Pancreas (tissue), 10 donors: ENCODE measurements around the gene GSTM3. TPM values are rescaled to one million over a fixed set of nuclear protein-coding genes. Genes with fewer than 3 reads are reported as not detected.
"Not testable (repeated sequence)": the region's sequence is repeated elsewhere in the genome, so short reads cannot be mapped to it uniquely, and the experiment has no call there.

ENCODE experiments used
- ATAC-seq, 4 donors: fragments of 200-7000 bp; cut with Tn5 transposase; one replicate each; pipeline versions ENCODE4 v1.8.0 to v1.9.1; 2020; ENCODE audit warnings: mild to moderate bottlenecking in 4 of 4, moderate library complexity in 4 of 4
- DNase-seq, 6 donors: peaks; one replicate each; pipeline ENCODE4 v3.0.0-alpha.2; 2020
- FAIRE-seq: peaks from 2 replicates; lab custom pipeline; 2012; peaks lifted over from hg19 to GRCh38; lab: Jason Lieb, UNC
- H3K27ac ChIP-seq, 4 donors: fragments of 200-600 bp; sonication (generic); 1 replicate in 3 of 4; 2 replicates in 1 of 4; pipeline versions ENCODE4 v1.5.0 to v1.8.0; 2020
- H3K27me3 ChIP-seq, 4 donors: fragments of 200-600 bp; one replicate each; pipeline ENCODE4 v1.8.0; 2021
- H3K36me3 ChIP-seq, 3 donors: fragments of 200-600 bp; sonication (generic) in 1 of 3; one replicate each; pipeline versions ENCODE4 v1.5.0 to v1.8.0; 2020 to 2021
- H3K4me1 ChIP-seq, 3 donors: fragments of 200-600 bp; one replicate each; pipeline ENCODE4 v1.8.0; 2021
- H3K4me3 ChIP-seq, 4 donors: fragments of 200-600 bp; sonication (generic) in 2 of 4; one replicate each; pipeline versions ENCODE4 v1.5.0 to v1.8.0; 2020 to 2021
- H3K9me3 ChIP-seq, 4 donors: fragments of 200-600 bp; one replicate each; pipeline ENCODE4 v1.8.0; 2021
- WGBS, 2 donors: extraction: QIAGEN DNeasy Blood & Tissue Kit; methylation state at CpG; one replicate each; pipeline ENCODE4 v1.1.7; 2013; 5-methylcytosine and 5-hydroxymethylcytosine counted together
- intact Hi-C, 3 donors: fragments of 100-400 bp; cut with DNase I; formaldehyde crosslinking; loops; one replicate each; pipeline versions ENCODE4 v1.11.1 to v1.14.2; 2022
- polyA plus RNA-seq, 2 donors: library from polyadenylated mRNA; stranded (reverse); fragments of 200-250 nt; gene quantifications; one replicate each; pipeline ENCODE4 v1.2.3, GENCODE V29; 2013
- total RNA-seq, 6 donors: library from RNA; stranded (reverse); fragmentation: NEBNext Ultra II Directional in 4 of 6; extraction: Animal tissue kit (Norgen Biotek cat#: 25700) in 4 of 6; gene quantifications; one replicate each; pipeline versions ENCODE4 v1.2.1 to v1.2.4, GENCODE V29; 2021 to 2023
- TF ChIP-seq, protein P1 (sequence below), 4 donors: fragments of 200-600 bp; sonication (generic) in 3 of 4; IDR thresholded peaks; one replicate each; pipeline versions ENCODE4 v1.5.0 to v1.8.0; 2021; ENCODE audit warnings: antibody characterized with exemption in 4 of 4
- donor health status: healthy with polysubstance abuse.
- donor health status: DM: no; HTN: no; CAD: no; lungs with moderate emphysema.
- donor health status: DM: no; HTN: no; CAD: no.
- donor health status: control.
- donor health status: control.
- donor health status: Bipolar disorder and iron deficiency.
- donor health status: DM: yes; HTN: yes; CAD: no.
- donor health status: DM: no; HTN: no; CAD: no.
- donor health status: DM: no; HTN: no; CAD: no.
- donor health status: DM: yes; HTN: yes; CAD: no.

Gene GSTM3
- total and polyA plus RNA-seq, 8 donors, result 13.9 to 58.1 (median 24.7) TPM

DNA sequence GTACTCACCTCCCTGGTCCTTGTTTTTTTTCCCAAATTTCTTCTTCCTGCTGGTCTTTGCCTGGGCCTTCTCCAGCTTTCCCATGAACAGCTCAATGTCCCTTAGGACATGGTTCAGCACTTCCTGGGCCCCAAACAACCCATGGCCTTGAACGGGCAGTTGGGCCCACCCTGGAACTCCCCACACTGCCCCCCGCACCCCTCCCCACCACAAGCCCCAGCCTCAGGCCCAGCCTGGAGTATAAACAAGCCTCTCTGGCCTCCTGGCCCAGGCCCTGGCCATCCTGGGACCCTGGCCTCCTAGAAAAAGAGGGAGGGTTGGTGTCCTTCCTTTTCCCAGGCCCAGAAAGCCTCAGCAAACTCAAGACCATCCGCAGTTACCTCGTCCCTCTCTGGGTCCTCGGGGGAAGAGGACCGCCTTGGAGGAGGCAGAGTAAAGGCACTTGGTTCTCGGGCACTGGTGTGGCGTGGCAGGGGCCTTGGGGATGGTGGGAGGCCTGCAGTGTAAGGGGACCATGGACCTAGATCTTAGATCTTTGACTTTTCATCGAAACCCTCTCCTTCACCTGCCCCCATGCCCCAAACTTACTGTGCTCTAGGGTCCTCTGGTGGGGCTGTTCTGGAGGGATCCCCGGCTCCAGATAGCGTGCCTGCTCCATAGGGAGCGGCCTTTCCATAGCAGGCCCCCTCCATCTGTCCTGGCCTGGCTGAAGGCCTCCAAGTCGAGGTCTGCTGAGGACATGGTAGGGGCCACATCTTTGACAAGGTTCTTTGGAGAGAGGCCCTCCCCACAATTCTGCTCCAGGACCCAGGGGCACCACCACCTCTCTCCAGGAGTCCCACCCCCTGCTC, 17.3 kb upstream of the GSTM3 start:
- peak in 1 of 6 donors; percentile 6 for DNase-seq
- Histone ChIP-seq H3K9me3 (no peaks in the 10 kb centered on the region), H3K27me3 (no peaks in the 10 kb centered on the region), H3K27ac (no peak overlapping the region), H3K36me3 (no peaks in the 10 kb centered on the region), H3K4me3 (no peak overlapping the region), H3K4me1 (no peaks in the 10 kb centered on the region)
- WGBS, 2 donors, result 86 to 90% methylated on average over 13 of the region's 13 CpGs
- TF ChIP-seq, protein P1, sequence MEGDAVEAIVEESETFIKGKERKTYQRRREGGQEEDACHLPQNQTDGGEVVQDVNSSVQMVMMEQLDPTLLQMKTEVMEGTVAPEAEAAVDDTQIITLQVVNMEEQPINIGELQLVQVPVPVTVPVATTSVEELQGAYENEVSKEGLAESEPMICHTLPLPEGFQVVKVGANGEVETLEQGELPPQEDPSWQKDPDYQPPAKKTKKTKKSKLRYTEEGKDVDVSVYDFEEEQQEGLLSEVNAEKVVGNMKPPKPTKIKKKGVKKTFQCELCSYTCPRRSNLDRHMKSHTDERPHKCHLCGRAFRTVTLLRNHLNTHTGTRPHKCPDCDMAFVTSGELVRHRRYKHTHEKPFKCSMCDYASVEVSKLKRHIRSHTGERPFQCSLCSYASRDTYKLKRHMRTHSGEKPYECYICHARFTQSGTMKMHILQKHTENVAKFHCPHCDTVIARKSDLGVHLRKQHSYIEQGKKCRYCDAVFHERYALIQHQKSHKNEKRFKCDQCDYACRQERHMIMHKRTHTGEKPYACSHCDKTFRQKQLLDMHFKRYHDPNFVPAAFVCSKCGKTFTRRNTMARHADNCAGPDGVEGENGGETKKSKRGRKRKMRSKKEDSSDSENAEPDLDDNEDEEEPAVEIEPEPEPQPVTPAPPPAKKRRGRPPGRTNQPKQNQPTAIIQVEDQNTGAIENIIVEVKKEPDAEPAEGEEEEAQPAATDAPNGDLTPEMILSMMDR (IDR thresholded peaks at IDR 0.05), result no peak
- FAIRE-seq, result no peak
- no peak for ATAC-seq
- intact Hi-C loops, result no loop called here

DNA sequence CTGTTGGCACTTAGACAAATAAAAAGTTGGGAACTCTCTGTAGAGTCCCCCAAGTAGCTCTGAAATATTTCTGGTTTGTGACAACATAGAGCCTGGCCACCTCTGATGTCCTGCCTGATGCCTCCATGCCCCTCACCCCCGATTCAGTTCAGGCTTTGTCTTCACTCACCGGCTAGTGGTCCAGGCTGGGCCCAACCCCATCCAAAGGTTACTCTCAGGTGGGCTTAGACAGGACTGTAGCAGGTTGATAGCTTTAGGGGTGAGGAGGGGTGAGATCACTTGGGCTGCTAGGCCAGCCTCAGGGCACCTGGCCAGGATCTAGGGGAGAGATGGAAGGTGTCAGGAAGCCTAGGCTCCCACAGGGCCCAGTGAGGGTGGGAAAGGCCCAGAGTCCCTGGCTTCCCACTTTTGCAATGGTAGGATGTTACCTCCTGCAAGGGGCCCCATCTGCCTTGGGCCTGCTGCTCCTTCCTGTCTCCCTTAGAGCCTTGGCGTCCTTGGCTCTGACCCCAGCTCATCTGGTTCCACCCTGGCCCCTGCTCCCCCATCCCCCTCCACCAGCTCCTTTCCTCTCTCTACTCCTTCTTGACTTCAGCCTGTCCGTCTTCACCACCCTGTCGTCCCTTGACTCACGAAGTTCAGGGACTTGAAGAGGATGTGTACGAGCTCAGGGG, 16.1 kb upstream of the GSTM3 start:
- TF ChIP-seq, protein P1 (IDR thresholded peaks at IDR 0.05), result no peak
- no peaks in the 10 kb centered on the region for H3K9me3 ChIP-seq
- no peak overlapping the region for H3K27ac ChIP-seq
- H3K4me1 ChIP-seq, result no peaks in the 10 kb centered on the region
- no peaks in the 10 kb centered on the region for H3K27me3 ChIP-seq
- 82 to 92% methylated on average over 7 of the region's 7 CpGs for WGBS, 2 donors
- H3K4me3 ChIP-seq, result no peak overlapping the region
- FAIRE-seq (no peak), DNase-seq (peak in 1 of 6 donors; percentile 10), ATAC-seq (no peak)
- intact Hi-C loops, result no loop called here
- no peaks in the 10 kb centered on the region for H3K36me3 ChIP-seq

DNA sequence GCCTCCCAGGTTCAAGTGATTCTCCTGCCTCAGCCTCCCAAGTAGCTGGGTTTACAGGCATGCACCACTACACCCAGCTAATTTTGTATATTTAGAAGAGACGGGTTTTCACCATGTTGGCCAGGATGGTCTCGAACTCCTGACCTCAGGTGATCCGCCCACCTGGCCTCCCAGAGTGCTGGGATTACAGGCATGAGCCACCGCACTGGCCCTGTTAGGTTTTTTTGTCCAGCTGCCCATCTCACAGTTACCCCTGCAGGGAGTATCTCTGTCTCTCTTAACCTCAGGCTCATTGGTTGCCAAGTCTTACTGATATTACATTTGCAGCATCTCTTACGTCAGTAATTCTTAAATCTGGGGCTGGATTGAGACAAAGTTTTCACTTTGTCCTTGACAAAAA, 15.5 kb upstream of the GSTM3 start:
- H3K4me1 ChIP-seq, intact Hi-C loops, H3K27ac ChIP-seq, DNase-seq, H3K27me3 ChIP-seq, H3K4me3 ChIP-seq, ATAC-seq, H3K9me3 ChIP-seq, H3K36me3 ChIP-seq, FAIRE-seq: not testable (repeated sequence)
- WGBS, 2 donors, result 89 to 94% methylated on average over 5 of the region's 5 CpGs

DNA sequence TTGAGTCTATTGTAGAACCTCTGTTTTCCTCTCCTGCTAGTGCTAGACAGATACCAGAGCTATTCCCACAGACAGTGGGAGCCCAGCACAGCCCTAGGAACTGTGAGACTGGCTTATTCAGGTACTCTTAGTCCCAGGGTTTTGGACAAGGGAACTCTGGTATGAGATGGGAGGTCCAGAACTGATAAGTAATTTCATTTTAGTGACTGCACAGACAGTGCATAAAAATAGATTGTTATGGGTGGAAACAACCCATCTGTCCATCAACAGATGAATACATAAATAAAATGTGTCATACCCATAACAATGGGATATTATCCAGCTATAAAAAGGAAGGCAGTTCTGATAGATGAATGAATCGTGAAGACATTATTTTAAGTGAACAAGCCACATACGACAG, 13.9 kb upstream of the GSTM3 start:
- TF ChIP-seq, protein P1 (IDR thresholded peaks at IDR 0.05), result no peak
- no peak overlapping the region for H3K27ac ChIP-seq
- no peak for FAIRE-seq
- H3K4me1 ChIP-seq, result no peaks in the 10 kb centered on the region
- no peak for DNase-seq
- H3K27me3 ChIP-seq, result no peaks in the 10 kb centered on the region
- H3K36me3 ChIP-seq, result no peaks in the 10 kb centered on the region
- H3K4me3 ChIP-seq, result no peak overlapping the region
- WGBS, 2 donors, result 58 to 78% methylated on average over 2 of the region's 2 CpGs
- ATAC-seq, result no peak
- intact Hi-C loops, result no loop called here
- no peaks in the 10 kb centered on the region for H3K9me3 ChIP-seq

DNA sequence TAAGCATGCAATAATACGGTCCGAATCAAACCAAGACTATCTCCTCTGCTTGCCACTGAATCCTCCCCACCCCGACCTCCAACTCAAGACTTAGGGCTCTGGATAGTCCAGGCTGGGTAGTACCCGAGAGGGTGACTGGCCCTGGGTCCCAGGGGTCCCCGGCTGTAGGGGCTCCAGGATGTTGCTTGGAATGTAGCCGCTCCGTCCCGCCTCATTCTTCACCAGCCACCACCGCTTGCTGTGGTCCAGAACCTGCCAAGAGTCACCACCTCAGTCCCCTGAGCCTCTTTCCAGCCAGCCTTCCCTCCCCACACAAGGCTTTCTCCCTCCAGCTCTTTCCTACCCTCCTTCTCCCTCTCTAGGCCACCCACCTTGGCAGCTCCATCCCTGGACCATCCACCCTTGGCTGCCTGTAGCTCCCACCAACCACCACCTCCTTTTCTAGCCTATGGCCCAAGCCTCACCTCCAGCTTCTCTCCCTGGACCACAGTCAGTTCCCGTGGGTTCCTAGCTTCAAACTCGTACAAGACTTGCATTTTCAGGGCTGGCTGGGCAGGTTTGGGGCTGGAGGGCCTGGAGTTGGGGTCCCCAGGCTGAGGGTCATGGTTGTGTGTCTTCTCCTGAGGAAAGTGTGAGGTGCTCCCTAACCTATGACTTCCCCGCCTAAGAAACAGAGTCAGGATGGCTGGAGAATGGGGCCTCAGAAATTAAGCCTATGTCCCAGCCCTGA, 10.9 kb upstream of the GSTM3 start:
- no peaks in the 10 kb centered on the region for H3K9me3 ChIP-seq
- ATAC-seq, result no peak
- H3K36me3 ChIP-seq, result no peaks in the 10 kb centered on the region
- 82 to 90% methylated on average over 12 of the region's 12 CpGs for WGBS, 2 donors
- H3K4me3 ChIP-seq, result no peak overlapping the region
- DNase-seq, result peak in 1 of 6 donors; percentile 11
- no peak for FAIRE-seq
- no peaks in the 10 kb centered on the region for H3K4me1 ChIP-seq
- TF ChIP-seq, protein P1 (IDR thresholded peaks at IDR 0.05), result no peak
- intact Hi-C loops, result no loop called here
- H3K27me3 ChIP-seq, result no peaks in the 10 kb centered on the region
- no peak overlapping the region for H3K27ac ChIP-seq
